ENCODE data around the gene SF3B2.

DNA sequence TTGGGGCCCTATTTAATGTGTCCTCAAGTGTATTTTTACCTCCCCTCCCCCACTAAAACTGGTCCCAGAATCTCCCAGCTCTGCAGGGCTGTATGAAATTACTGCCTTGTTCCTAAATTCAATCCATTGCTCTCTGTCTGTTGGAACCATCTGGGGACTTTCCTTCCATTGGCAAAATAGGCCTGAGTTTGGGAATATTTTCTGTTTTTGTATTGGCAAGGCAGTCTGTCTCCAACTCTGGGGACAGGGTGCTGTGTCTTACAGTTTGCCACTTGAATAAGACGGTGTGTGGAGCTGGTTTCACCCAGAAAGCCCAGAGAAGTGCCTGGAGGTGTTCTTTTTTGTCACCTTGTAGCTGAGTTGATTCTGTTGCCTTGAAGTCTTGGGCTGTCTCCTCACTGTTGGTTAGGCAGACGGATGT, 19.2 kb downstream of the SF3B2 start:
- no peak for TF ChIP-seq POLR2AphosphoS5 (IDR thresholded peaks at IDR 0.05; ENCODE audit: borderline replicate concordance, low read depth, low read length)
- no peak for TF ChIP-seq EZH2 (IDR thresholded peaks at IDR 0.05)
- no peak for TF ChIP-seq FOXP2 (optimal IDR thresholded peaks at IDR 0.05; ENCODE audit: control extremely low read depth, extremely low read length, insufficient read depth)

Data from SK-N-MC (cell line).